ENCODE measurements around the gene APP. TPM values are rescaled to one million over a fixed set of nuclear protein-coding genes. Genes with fewer than 3 reads are reported as not detected.
A peak's percentile ranks its signal among the peaks of the same experiment; 100 is the strongest.

The APP gene
- 10 to 100 TPM; 14.5 to 14.9 TPM for total RNA-seq

GRCh38 chr21:26170471-26171257, at the start of gene APP:
Gene APP, minus strand, starts transcription at chr21:26170770. Its CDS starts 150 bp downstream, at chr21:26170620.
- Mint-ChIP-seq H3K27me3 (ENCODE audit: low read depth) (peaks cover 12% of the 10 kb centered on the region), H3K27ac (peak within 1 kb of the TSS; percentile 69), H3K36me3 (ENCODE audit: low read depth) (no peaks in the 10 kb centered on the region), H3K9me3 (ENCODE audit: insufficient read depth) (no peaks in the 10 kb centered on the region), H3K4me1 (ENCODE audit: low read depth) (peaks cover 16% of the 10 kb centered on the region), H3K4me3 (peak within 1 kb of the TSS; percentile 80)
- ChIA-PET POLR2A (interaction anchor here (0.6 kb wide), 1 partner anchor 51 kb away, joined by 3 read pairs; no protein-coding TSS in a partner anchor), CTCF (interaction anchor here (0.6 to 5.1 kb wide), 24 partner anchors 11 to 366 kb away, joined by 3 to 40 read pairs (median 4); no protein-coding TSS in a partner anchor)
- DNase-seq (peak; percentile 87), ATAC-seq (peak; percentile 87)

DNA sequence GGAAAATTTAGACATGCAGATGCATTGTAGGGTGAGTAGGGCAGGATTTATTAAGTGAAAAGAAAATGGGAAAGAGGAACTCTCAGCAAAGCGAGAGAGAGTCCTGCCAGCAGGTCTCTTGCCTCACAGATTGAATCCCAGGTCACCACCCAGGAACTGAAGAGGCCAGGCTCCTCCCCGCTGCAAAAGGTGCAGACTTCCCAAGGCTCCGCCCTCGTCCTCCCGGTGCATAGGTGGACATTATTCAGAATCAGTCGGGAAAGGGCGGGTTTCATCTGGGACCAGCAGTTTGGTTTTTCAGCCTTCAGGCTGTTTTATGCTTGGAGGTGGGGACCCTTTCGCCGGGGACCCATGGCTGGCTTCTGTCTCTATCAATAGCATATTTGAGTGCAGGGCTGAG, 41.6 kb upstream of the APP start:
- Mint-ChIP-seq H3K9me3 (ENCODE audit: insufficient read depth) (no peaks in the 10 kb centered on the region), H3K27ac (no peak overlapping the region), H3K4me3 (no peak overlapping the region), H3K4me1 (ENCODE audit: low read depth) (no peaks in the 10 kb centered on the region), H3K27me3 (ENCODE audit: low read depth) (no peaks in the 10 kb centered on the region), H3K36me3 (ENCODE audit: low read depth) (no peaks in the 10 kb centered on the region)
- CTCF ChIA-PET, result no interaction called here
- POLR2A ChIA-PET, result no interaction called here
- DNase-seq (no peak), ATAC-seq (no peak)

DNA sequence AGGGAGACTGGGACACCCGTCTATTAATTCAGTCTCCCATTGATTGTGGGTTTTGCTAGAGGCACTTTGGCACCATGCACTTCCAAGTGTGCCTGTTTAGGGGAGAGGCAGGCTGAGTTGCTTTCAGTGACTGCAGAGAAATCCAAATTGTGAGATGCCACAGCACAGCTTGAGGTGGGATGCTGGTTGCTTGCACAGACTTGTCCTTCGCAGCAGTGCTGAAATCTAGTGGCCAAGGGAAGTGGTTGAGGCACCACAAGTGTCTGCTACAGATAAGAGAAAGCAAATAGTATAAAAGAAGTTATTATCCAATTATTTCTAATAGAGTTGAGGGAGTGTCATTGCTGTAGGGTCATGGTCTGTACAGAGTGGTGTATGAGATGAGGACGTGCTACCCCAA, 40.0 kb upstream of the APP start:
- Mint-ChIP-seq H3K36me3 (ENCODE audit: low read depth) (no peaks in the 10 kb centered on the region), H3K9me3 (ENCODE audit: insufficient read depth) (no peaks in the 10 kb centered on the region), H3K27ac (no peak overlapping the region), H3K4me1 (ENCODE audit: low read depth) (no peaks in the 10 kb centered on the region), H3K27me3 (ENCODE audit: low read depth) (no peaks in the 10 kb centered on the region), H3K4me3 (no peak overlapping the region)
- no peak for ATAC-seq
- ChIA-PET POLR2A (no interaction called here), CTCF (no interaction called here)
- no peak for DNase-seq

GRCh38 chr21:26207021-26207420, 36.5 kb upstream of the APP start:
- Mint-ChIP-seq H3K36me3 (ENCODE audit: low read depth) (no peaks in the 10 kb centered on the region), H3K27ac (no peak overlapping the region), H3K4me3 (no peak overlapping the region), H3K4me1 (ENCODE audit: low read depth) (no peaks in the 10 kb centered on the region), H3K9me3 (ENCODE audit: insufficient read depth) (no peaks in the 10 kb centered on the region), H3K27me3 (ENCODE audit: low read depth) (no peaks in the 10 kb centered on the region)
- ChIA-PET POLR2A (no interaction called here), CTCF (no interaction called here)
- no peak for DNase-seq
- ATAC-seq, result no peak

DNA sequence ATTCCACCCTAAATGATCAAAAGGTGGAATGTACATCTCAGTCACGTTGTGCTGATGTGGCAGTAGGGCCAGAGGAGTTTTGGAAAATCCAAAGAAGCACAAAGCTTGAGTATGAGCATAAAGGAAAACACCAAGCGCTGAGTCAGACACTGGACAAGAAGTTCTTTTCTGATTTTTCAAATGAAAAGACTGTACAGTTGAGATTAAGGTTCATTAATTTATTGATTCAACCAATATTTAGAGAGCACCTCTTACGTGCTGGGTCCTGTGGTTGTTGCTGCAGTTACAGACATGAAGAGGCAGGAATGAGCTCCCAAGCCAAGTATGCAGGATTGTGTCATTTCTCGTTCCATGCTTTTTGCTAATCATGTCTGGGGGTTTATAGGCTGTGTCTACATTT, 28.9 kb upstream of the APP start:
- Mint-ChIP-seq H3K4me3 (no peak overlapping the region), H3K36me3 (ENCODE audit: low read depth) (no peaks in the 10 kb centered on the region), H3K27me3 (ENCODE audit: low read depth) (no peaks in the 10 kb centered on the region), H3K27ac (no peak overlapping the region), H3K9me3 (ENCODE audit: insufficient read depth) (no peaks in the 10 kb centered on the region), H3K4me1 (ENCODE audit: low read depth) (no peaks in the 10 kb centered on the region)
- ATAC-seq, result no peak
- no peak for DNase-seq
- ChIA-PET POLR2A (interaction anchor here (0.7 kb wide), 1 partner anchor 917 kb away, joined by 3 read pairs; no protein-coding TSS in a partner anchor), CTCF (no interaction called here)

DNA sequence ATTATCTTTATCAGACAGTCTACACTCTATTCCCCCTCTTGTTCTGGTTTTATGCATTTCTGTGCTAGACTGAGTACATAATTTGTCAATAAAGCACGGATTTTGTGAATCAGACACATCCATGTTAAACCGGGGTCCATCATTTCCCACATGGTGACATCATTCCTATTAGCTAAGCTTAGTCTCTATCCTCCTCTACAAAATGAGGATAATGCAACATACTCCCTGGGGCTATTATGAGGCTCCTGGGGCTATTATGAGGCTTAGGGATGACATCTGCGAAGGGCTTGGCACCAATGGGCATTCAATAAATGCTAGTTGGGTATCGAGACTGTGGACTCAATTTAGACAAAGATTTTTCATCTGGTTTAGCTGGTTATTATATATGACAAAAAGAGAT, 25.1 kb upstream of the APP start:
- H3K27me3 Mint-ChIP-seq (ENCODE audit: low read depth), result no peaks in the 10 kb centered on the region
- no peak overlapping the region for H3K4me3 Mint-ChIP-seq
- ATAC-seq (no peak), DNase-seq (no peak)
- H3K36me3 Mint-ChIP-seq (ENCODE audit: low read depth), result no peaks in the 10 kb centered on the region
- POLR2A ChIA-PET, result no interaction called here
- CTCF ChIA-PET, result no interaction called here
- H3K27ac Mint-ChIP-seq, result no peak overlapping the region
- H3K4me1 Mint-ChIP-seq (ENCODE audit: low read depth), result no peaks in the 10 kb centered on the region
- H3K9me3 Mint-ChIP-seq (ENCODE audit: insufficient read depth), result no peaks in the 10 kb centered on the region

- ATAC-seq, result no peak
- ChIA-PET CTCF (no interaction called here), POLR2A (no interaction called here)
- no peak for DNase-seq
- Mint-ChIP-seq H3K27me3 (ENCODE audit: low read depth) (no peaks in the 10 kb centered on the region), H3K36me3 (ENCODE audit: low read depth) (no peaks in the 10 kb centered on the region), H3K4me1 (ENCODE audit: low read depth) (no peaks in the 10 kb centered on the region), H3K27ac (no peak overlapping the region), H3K9me3 (ENCODE audit: insufficient read depth) (no peaks in the 10 kb centered on the region), H3K4me3 (no peak overlapping the region)
These were observed 24.3 kb upstream of the APP start for GRCh38 chr21:26194811-26195251.

- H3K4me3 Mint-ChIP-seq, result no peak overlapping the region
- no peaks in the 10 kb centered on the region for H3K36me3 Mint-ChIP-seq (ENCODE audit: low read depth)
- DNase-seq, result no peak
- CTCF ChIA-PET, result no interaction called here
- H3K4me1 Mint-ChIP-seq (ENCODE audit: low read depth), result no peaks in the 10 kb centered on the region
- ATAC-seq, result no peak
- no peaks in the 10 kb centered on the region for H3K27me3 Mint-ChIP-seq (ENCODE audit: low read depth)
- H3K27ac Mint-ChIP-seq, result no peak overlapping the region
- POLR2A ChIA-PET, result no interaction called here
- no peaks in the 10 kb centered on the region for H3K9me3 Mint-ChIP-seq (ENCODE audit: insufficient read depth)
These were observed 23.8 kb upstream of the APP start for GRCh38 chr21:26194326-26194725.

DNA sequence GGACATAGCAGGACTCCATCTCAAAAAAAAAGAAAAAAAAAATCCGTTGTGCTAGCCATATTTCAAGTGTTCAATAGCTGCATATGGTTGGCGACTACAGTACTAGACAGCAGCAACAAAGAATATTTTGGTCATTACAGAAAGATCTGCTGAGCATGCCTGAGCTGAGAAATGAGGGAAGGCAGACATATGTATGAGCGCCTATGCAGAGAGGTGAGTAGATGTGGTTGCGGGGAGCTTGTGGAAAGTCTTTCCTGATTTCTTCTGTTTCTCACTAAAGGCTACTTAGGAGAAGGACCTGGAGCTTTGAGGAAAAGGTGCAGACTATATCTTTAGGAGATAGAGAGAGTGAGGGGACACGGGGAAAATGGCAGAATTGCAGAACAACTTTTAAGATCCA, 21.0 kb upstream of the APP start:
- POLR2A ChIA-PET, result no interaction called here
- Mint-ChIP-seq H3K9me3 (ENCODE audit: insufficient read depth) (no peaks in the 10 kb centered on the region), H3K27me3 (ENCODE audit: low read depth) (no peaks in the 10 kb centered on the region), H3K4me1 (ENCODE audit: low read depth) (no peaks in the 10 kb centered on the region), H3K36me3 (ENCODE audit: low read depth) (no peaks in the 10 kb centered on the region), H3K4me3 (no peak overlapping the region), H3K27ac (no peak overlapping the region)
- no peak for ATAC-seq
- CTCF ChIA-PET, result interaction anchor here (0.6 kb wide), 1 partner anchor 175 kb away, joined by 4 read pairs; no protein-coding TSS in a partner anchor
- DNase-seq, result no peak

DNA sequence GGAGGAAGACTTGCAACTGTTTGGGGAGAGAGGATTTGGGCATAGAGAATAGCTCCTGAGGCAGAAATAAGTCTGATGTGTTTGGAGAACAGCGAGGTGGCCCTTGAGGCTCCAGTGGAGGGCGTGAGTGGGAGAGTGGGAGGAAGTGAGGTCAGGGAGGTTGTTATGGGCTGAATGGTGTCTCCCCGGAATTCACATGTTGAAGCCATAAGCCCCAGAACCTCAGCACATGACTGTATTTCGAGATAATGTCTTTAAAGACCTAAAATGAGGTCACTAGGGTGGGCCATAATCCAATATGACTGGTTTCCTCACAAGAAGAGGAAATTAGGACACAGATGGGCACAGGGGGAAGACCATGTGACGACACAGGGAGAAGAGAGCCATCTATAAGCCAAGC, 17.9 kb upstream of the APP start:
- Mint-ChIP-seq H3K36me3 (ENCODE audit: low read depth) (no peaks in the 10 kb centered on the region), H3K27me3 (ENCODE audit: low read depth) (no peaks in the 10 kb centered on the region)
- POLR2A ChIA-PET, result no interaction called here

GRCh38 chr21:26185446-26185845, 14.9 kb upstream of the APP start:
- H3K9me3 Mint-ChIP-seq (ENCODE audit: insufficient read depth), result no peaks in the 10 kb centered on the region
- no peaks in the 10 kb centered on the region for H3K27me3 Mint-ChIP-seq (ENCODE audit: low read depth)
- POLR2A ChIA-PET, result no interaction called here
- no peaks in the 10 kb centered on the region for H3K36me3 Mint-ChIP-seq (ENCODE audit: low read depth)
- CTCF ChIA-PET, result interaction anchor here (1.3 kb wide), 1 partner anchor 14 kb away, joined by 4 read pairs; no protein-coding TSS in a partner anchor
- no peak overlapping the region for H3K4me3 Mint-ChIP-seq
- H3K4me1 Mint-ChIP-seq (ENCODE audit: low read depth), result no peaks in the 10 kb centered on the region
- ATAC-seq (no peak), DNase-seq (no peak)
- H3K27ac Mint-ChIP-seq, result no peak overlapping the region

More for the DNA sequence above, 17.9 kb upstream of the APP start:
- DNase-seq, result no peak
- ATAC-seq, result no peak
- no peak overlapping the region for H3K27ac Mint-ChIP-seq
- H3K4me3 Mint-ChIP-seq, result no peak overlapping the region
- H3K9me3 Mint-ChIP-seq (ENCODE audit: insufficient read depth), result no peaks in the 10 kb centered on the region
- CTCF ChIA-PET, result no interaction called here
- no peaks in the 10 kb centered on the region for H3K4me1 Mint-ChIP-seq (ENCODE audit: low read depth)

DNA sequence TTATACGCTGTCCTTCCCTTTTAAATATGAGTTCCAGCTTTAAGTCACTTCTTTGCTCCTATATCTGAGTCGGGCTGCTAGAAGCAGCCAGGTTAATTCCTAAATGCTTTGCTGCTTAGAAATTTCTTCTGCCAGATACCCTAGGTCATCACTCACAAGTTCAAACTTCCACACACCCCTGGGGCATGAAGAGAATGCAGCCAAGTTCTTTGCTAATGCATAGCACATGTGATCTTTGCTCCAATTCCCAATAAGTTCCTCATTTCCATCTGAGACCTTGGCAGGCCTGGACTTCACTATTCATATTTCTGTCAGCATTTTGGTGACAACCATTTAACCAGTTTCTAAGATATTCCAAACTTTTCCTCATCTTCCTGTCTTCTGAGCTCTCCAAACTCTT, 14.5 kb upstream of the APP start:
- H3K4me1 Mint-ChIP-seq (ENCODE audit: low read depth), result no peaks in the 10 kb centered on the region
- no peaks in the 10 kb centered on the region for H3K9me3 Mint-ChIP-seq (ENCODE audit: insufficient read depth)
- no peaks in the 10 kb centered on the region for H3K36me3 Mint-ChIP-seq (ENCODE audit: low read depth)
- H3K27ac Mint-ChIP-seq, result no peak overlapping the region
- ChIA-PET POLR2A (no interaction called here), CTCF (interaction anchor here (1.3 kb wide), 1 partner anchor 14 kb away, joined by 4 read pairs; no protein-coding TSS in a partner anchor)
- no peak for ATAC-seq
- DNase-seq, result no peak
- no peaks in the 10 kb centered on the region for H3K27me3 Mint-ChIP-seq (ENCODE audit: low read depth)
- H3K4me3 Mint-ChIP-seq, result no peak overlapping the region

GRCh38 chr21:26179501-26179900, 8.9 kb upstream of the APP start:
- Mint-ChIP-seq H3K9me3 (ENCODE audit: insufficient read depth) (no peaks in the 10 kb centered on the region), H3K27ac (no peak overlapping the region), H3K27me3 (ENCODE audit: low read depth) (peaks cover 5% of the 10 kb centered on the region), H3K4me3 (no peak overlapping the region), H3K4me1 (ENCODE audit: low read depth) (no peaks in the 10 kb centered on the region), H3K36me3 (ENCODE audit: low read depth) (no peaks in the 10 kb centered on the region)
- ChIA-PET CTCF (no interaction called here), POLR2A (no interaction called here)
- ATAC-seq, result no peak
- no peak for DNase-seq

Data from activated CD8-positive, alpha-beta T cell treated with anti-CD3 and anti-CD28 coated beads, Interleukin-2, amount 10 ng/mL, durations not matched to agents 7 days and 5 days (primary cell).